ENCODE data around the gene NPL. TPM values are rescaled to one million over a fixed set of nuclear protein-coding genes. Genes with fewer than 3 reads are reported as not detected.

NPL gene
- total and polyA plus RNA-seq, 9 of the 15 experiments (the other 6 are each of a cell fraction or from before 2014, with no cell fraction given), result 9.9 to 22.3 (median 14.2) TPM

DNA sequence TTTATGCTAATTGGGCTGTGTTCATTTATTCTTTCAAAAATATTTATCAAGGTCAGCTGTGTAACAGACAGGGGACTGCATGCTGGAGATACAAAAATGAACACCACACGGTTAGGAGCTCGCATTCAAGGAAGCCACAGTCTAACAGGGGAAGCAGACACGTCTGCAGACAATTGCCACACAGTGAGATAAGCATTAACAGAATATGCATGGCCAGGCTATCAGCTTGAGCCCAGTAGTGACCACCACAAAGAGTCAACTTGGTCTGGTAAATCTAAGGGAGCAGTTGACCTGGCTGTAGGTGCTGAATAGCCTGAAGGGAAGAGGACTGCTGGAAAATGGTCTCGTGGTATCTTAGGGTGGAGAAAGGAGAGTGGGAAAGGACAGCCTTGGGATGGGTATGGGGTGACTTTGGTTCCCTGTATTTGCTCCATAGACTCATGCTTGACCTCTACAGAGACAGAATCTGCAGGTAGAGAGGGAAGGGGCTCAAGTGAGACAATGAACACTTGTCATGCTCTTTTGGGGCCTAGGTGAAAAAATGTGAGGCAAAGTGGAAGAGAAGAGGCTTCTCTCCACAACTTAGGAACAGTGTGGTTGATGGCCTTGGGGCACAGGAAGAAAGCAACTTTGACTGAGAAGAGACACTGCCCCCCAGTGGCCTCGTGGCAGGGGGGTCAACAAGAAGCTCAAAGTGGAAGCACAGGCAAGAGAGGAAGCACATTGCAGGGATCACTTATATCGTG, 7.6 kb upstream of the NPL start (continued):
- TF ChIP-seq POU5F1 (IDR thresholded peaks at IDR 0.05; ENCODE audit: borderline replicate concordance, low read depth, low read length, partially characterized antibody) (no peak), YY1 (IDR thresholded peaks at IDR 0.05; ENCODE audit: borderline replicate concordance in 1 of 3, control insufficient read depth in 1 of 3, extremely low read depth in 1 of 3, insufficient read depth in 3 of 3, insufficient read length in 1 of 3, insufficient replicate concordance in 2 of 3, low read depth in 1 of 3, low read length in 2 of 3) (no peak), ELF1 (tag; IDR thresholded peaks at IDR 0.05) (0 out of 2 replicates have a peak, but pooled peaks have one; percentile 43), PYGO2 (tag; IDR thresholded peaks at IDR 0.05) (no peak), PURB (CRISPR knock-in tag; IDR thresholded peaks at IDR 0.05; ENCODE audit: low read depth) (no peak), NFXL1 (CRISPR knock-in tag; IDR thresholded peaks at IDR 0.05) (no peak), SAFB (IDR thresholded peaks at IDR 0.05; ENCODE audit: borderline replicate concordance, low read depth, low read length) (no peak), DDX20 (tag; IDR thresholded peaks at IDR 0.05; ENCODE audit: low read depth) (no peak), ZNF224 (CRISPR knock-in tag; IDR thresholded peaks at IDR 0.05) (no peak), ZNF253 (CRISPR knock-in tag; conservative IDR thresholded peaks at IDR 0.05) (no peak), RBM25 (IDR thresholded peaks at IDR 0.05; ENCODE audit: low read depth, low read length, severe bottlenecking) (no peak), EWSR1 (IDR thresholded peaks at IDR 0.05; ENCODE audit: borderline replicate concordance, low read depth, partially characterized antibody) (no peak), NEUROD1 (IDR thresholded peaks at IDR 0.05; ENCODE audit: borderline replicate concordance, low read depth, low read length, partially characterized antibody) (no peak)
- TF ChIP-seq, protein P1, sequence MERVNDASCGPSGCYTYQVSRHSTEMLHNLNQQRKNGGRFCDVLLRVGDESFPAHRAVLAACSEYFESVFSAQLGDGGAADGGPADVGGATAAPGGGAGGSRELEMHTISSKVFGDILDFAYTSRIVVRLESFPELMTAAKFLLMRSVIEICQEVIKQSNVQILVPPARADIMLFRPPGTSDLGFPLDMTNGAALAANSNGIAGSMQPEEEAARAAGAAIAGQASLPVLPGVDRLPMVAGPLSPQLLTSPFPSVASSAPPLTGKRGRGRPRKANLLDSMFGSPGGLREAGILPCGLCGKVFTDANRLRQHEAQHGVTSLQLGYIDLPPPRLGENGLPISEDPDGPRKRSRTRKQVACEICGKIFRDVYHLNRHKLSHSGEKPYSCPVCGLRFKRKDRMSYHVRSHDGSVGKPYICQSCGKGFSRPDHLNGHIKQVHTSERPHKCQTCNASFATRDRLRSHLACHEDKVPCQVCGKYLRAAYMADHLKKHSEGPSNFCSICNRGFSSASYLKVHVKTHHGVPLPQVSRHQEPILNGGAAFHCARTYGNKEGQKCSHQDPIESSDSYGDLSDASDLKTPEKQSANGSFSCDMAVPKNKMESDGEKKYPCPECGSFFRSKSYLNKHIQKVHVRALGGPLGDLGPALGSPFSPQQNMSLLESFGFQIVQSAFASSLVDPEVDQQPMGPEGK (CRISPR knock-in tag; IDR thresholded peaks at IDR 0.05; ENCODE audit: borderline replicate concordance), result no peak
- TF ChIP-seq, protein P2, sequence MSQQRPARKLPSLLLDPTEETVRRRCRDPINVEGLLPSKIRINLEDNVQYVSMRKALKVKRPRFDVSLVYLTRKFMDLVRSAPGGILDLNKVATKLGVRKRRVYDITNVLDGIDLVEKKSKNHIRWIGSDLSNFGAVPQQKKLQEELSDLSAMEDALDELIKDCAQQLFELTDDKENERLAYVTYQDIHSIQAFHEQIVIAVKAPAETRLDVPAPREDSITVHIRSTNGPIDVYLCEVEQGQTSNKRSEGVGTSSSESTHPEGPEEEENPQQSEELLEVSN (IDR thresholded peaks at IDR 0.05; ENCODE audit: borderline replicate concordance in 1 of 2, extremely low read depth in 1 of 2, insufficient read depth in 1 of 2, insufficient read length in 1 of 2, low read depth in 1 of 2, low read length in 1 of 2, poor library complexity in 1 of 2, severe bottlenecking in 1 of 2), result no peak
- TF ChIP-seq, protein P3, sequence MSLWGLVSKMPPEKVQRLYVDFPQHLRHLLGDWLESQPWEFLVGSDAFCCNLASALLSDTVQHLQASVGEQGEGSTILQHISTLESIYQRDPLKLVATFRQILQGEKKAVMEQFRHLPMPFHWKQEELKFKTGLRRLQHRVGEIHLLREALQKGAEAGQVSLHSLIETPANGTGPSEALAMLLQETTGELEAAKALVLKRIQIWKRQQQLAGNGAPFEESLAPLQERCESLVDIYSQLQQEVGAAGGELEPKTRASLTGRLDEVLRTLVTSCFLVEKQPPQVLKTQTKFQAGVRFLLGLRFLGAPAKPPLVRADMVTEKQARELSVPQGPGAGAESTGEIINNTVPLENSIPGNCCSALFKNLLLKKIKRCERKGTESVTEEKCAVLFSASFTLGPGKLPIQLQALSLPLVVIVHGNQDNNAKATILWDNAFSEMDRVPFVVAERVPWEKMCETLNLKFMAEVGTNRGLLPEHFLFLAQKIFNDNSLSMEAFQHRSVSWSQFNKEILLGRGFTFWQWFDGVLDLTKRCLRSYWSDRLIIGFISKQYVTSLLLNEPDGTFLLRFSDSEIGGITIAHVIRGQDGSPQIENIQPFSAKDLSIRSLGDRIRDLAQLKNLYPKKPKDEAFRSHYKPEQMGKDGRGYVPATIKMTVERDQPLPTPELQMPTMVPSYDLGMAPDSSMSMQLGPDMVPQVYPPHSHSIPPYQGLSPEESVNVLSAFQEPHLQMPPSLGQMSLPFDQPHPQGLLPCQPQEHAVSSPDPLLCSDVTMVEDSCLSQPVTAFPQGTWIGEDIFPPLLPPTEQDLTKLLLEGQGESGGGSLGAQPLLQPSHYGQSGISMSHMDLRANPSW (CRISPR knock-in tag; IDR thresholded peaks at IDR 0.05), result 0 out of 2 replicates have a peak, but pooled peaks have one; percentile 33
- TF ChIP-seq, protein P4, sequence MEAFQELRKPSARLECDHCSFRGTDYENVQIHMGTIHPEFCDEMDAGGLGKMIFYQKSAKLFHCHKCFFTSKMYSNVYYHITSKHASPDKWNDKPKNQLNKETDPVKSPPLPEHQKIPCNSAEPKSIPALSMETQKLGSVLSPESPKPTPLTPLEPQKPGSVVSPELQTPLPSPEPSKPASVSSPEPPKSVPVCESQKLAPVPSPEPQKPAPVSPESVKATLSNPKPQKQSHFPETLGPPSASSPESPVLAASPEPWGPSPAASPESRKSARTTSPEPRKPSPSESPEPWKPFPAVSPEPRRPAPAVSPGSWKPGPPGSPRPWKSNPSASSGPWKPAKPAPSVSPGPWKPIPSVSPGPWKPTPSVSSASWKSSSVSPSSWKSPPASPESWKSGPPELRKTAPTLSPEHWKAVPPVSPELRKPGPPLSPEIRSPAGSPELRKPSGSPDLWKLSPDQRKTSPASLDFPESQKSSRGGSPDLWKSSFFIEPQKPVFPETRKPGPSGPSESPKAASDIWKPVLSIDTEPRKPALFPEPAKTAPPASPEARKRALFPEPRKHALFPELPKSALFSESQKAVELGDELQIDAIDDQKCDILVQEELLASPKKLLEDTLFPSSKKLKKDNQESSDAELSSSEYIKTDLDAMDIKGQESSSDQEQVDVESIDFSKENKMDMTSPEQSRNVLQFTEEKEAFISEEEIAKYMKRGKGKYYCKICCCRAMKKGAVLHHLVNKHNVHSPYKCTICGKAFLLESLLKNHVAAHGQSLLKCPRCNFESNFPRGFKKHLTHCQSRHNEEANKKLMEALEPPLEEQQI (IDR thresholded peaks at IDR 0.05), result no peak

All from K562 (cell line).